Psoas muscle (tissue), 8 donors: ENCODE measurements around the gene ZNF529. TPM values are rescaled to one million over a fixed set of nuclear protein-coding genes. Genes with fewer than 3 reads are reported as not detected.
A peak's percentile ranks its signal among the peaks of the same experiment; 100 is the strongest.
"Not testable (repeated sequence)": the region's sequence is repeated elsewhere in the genome, so short reads cannot be mapped to it uniquely, and the experiment has no call there.

Experiments
- ATAC-seq, 4 donors: fragments of 200-7000 bp; cut with Tn5 transposase; one replicate each; pipeline ENCODE4 v1.9.1; 2020; ENCODE audit warnings: moderate library complexity in 3 of 4, mild to moderate bottlenecking in 2 of 4
- DNase-seq, 2 donors: peaks; one replicate each; pipeline ENCODE4 v3.0.0-alpha.2; 2020
- H3K27ac ChIP-seq: fragments of 200-600 bp; one replicate; pipeline ENCODE4 v1.8.0; 2022
- H3K27me3 ChIP-seq, 3 donors: fragments of 200-600 bp in 1 of 3; one replicate each; pipeline versions ENCODE4 v1.6.1 to v1.8.0; 2013 to 2022; ENCODE audit warnings: low read length in 2 of 3, mild to moderate bottlenecking in 2 of 3, moderate library complexity in 1 of 3; ENCODE audit not compliant: insufficient read depth in 3 of 3
- H3K36me3 ChIP-seq, 2 donors: fragments of 200-600 bp in 1 of 2; one replicate each; pipeline versions ENCODE4 v1.6.1 to v1.8.0; 2013 to 2022; ENCODE audit warnings: low read depth in 1 of 2, mild to moderate bottlenecking in 1 of 2, moderate library complexity in 1 of 2; ENCODE audit not compliant: insufficient read depth in 1 of 2
- H3K4me1 ChIP-seq: fragments of 200-600 bp; one replicate; pipeline ENCODE4 v1.8.0; 2022
- H3K4me3 ChIP-seq: fragments of 200-600 bp; one replicate; pipeline ENCODE4 v1.8.0; 2022; ENCODE audit warnings: mild to moderate bottlenecking
- H3K9me3 ChIP-seq: fragments of 200-600 bp; one replicate; pipeline ENCODE4 v1.8.0; 2022
- CTCF ChIP-seq: fragments of 200-600 bp; IDR thresholded peaks from one replicate; pipeline ENCODE4 v1.8.0; 2022; ENCODE audit warnings: antibody characterized with exemption
- WGBS, 3 donors: extraction: QIAGEN DNeasy Blood & Tissue Kit; methylation state at CpG; one replicate each; pipeline versions ENCODE4 v1.1.6 to v1.1.7; 2013; 5-methylcytosine and 5-hydroxymethylcytosine counted together
- intact Hi-C, 2 donors: fragments of 100-400 bp; cut with DNase I; formaldehyde crosslinking; loops; one replicate each; pipeline versions ENCODE4 v1.11.0 to v1.14.2; 2022
- long read RNA-seq, 2 donors: library from polyadenylated mRNA; unstranded; transcript quantifications; one replicate each; pipeline ENCODE4 v2.0.0, GENCODE V29; 2021
- polyA plus RNA-seq, 3 donors: library from polyadenylated mRNA; stranded (reverse); fragments of 200-250 nt; gene quantifications; one replicate each; pipeline ENCODE4 v1.2.3, GENCODE V29; 2013
- total RNA-seq, 4 donors: library from RNA; stranded (reverse); fragmentation: NEBNext Ultra II Directional in 2 of 4; extraction: Animal tissue kit (Norgen Biotek cat#: 25700) in 2 of 4; gene quantifications; one replicate each; pipeline versions ENCODE4 v1.2.1 to v1.2.4, GENCODE V29; 2021 to 2023
- donor health status: healthy with polysubstance abuse.
- donor health status: DM: no; HTN: no; CAD: no; lungs with moderate emphysema.
- donor health status: Bipolar disorder and iron deficiency.
- donor health status: healthy.
- donor health status: DM: yes; HTN: yes; CAD: no.
- donor health status: DM: no; HTN: no; CAD: no.
- donor health status: DM: no; HTN: no; CAD: no.
- donor health status: DM: yes; HTN: yes; CAD: no.

The ZNF529 gene
- total RNA-seq, result 10 to 100 TPM in 1 of 4 donors, 1 to 10 TPM in 3; 6.1 to 10.4 (median 8.1) TPM
- 1 to 10 TPM; 2.3 to 5.4 (median 3.1) TPM for polyA plus RNA-seq
- long read RNA-seq, donor 1, result 0 reads
- long read RNA-seq, donor 2, partial matches to known transcripts, result 1 of 5 reads
- long read RNA-seq, donor 2, other reads (novel, unspliced or antisense), result 4 of 5 reads

- peak; percentile 98 to 100 (median 99) for ATAC-seq
- peak within 1 kb of the TSS; percentile 91 for H3K27ac ChIP-seq
- peaks cover 7 to 53% of the 10 kb centered on the region in 2 donors for H3K36me3 ChIP-seq
Measured at GRCh38 chr19:36573020-36573894, at the start of gene ZNF529. Gene ZNF529, minus strand, starts transcription at chr19:36573292. Its CDS starts 946 bp downstream, at chr19:36572346.

GRCh38 chr19:36605877-36606478, 32.9 kb upstream of the ZNF529 start:
- Histone ChIP-seq H3K36me3 (peaks cover 11 to 21% of the 10 kb centered on the region in 2 donors), H3K27me3 (no peaks in the 10 kb centered on the region), H3K4me3 (peak overlapping the region; percentile 84), H3K27ac (peak overlapping the region; percentile 78), H3K4me1 (peaks cover 8% of the 10 kb centered on the region), H3K9me3 (peaks cover 28% of the 10 kb centered on the region)
- DNase-seq, result no peak
- intact Hi-C loops, result no loop called here
- 0 to 8% (median 6%) methylated on average over 1 of the region's 1 CpG for WGBS, 3 donors
- peak in 1 of 4 donors; percentile 4 for ATAC-seq
- TF ChIP-seq CTCF, result no peak

More at GRCh38 chr19:36573020-36573894, at the start of gene ZNF529:
- TF ChIP-seq CTCF, result no peak
- WGBS, 3 donors, result 0 to 1% (median 0%) methylated on average over 62 to 66 of the region's 66 CpGs
- Histone ChIP-seq H3K4me3 (peak within 1 kb of the TSS; percentile 97), H3K4me1 (peaks cover 5% of the 10 kb centered on the region), H3K9me3 (peaks cover 39% of the 10 kb centered on the region), H3K27me3 (no peaks in the 10 kb centered on the region)
- intact Hi-C loops, result loop anchor here (2.0 to 5.0 kb wide), 2 partner anchors 44 to 46 kb away; partner anchors contain the start of gene ZNF260 (in 2 of the 2)
- DNase-seq, result peak; percentile 89 to 90

- H3K9me3 ChIP-seq, result peaks cover 35% of the 10 kb centered on the region
- intact Hi-C loops, result no loop called here
- peak within 1 kb of the TSS; percentile 84 for H3K4me3 ChIP-seq
- H3K27ac ChIP-seq, result peak within 1 kb of the TSS; percentile 78
- ATAC-seq, result peak; percentile 78 to 90 (median 84)
- DNase-seq, result peak; percentile 76 to 79
- no peaks in the 10 kb centered on the region for H3K27me3 ChIP-seq
- peaks cover 8% of the 10 kb centered on the region for H3K4me1 ChIP-seq
- no peak for TF ChIP-seq CTCF
- peaks cover 6 to 15% of the 10 kb centered on the region in 2 donors for H3K36me3 ChIP-seq
- WGBS, 3 donors, result 1 to 2% (median 1%) methylated on average over 65 to 73 of the region's 73 CpGs
Measured at GRCh38 chr19:36605101-36605876, 32.2 kb upstream of the ZNF529 start, which contains the start of gene ZNF382. Gene ZNF382, plus strand, starts transcription at chr19:36605313. Its CDS starts 4,602 bp downstream, at chr19:36609915.

- peak overlapping the region; percentile 78 for H3K27ac ChIP-seq
- H3K36me3 ChIP-seq, result peaks cover 3 to 10% of the 10 kb centered on the region in 2 donors
- peak; percentile 66 to 68 for DNase-seq
- no peak for TF ChIP-seq CTCF
- peak overlapping the region; percentile 84 for H3K4me3 ChIP-seq
- peaks cover 8% of the 10 kb centered on the region for H3K4me1 ChIP-seq
- ATAC-seq, result peak; percentile 76 to 94 (median 89)
- H3K9me3 ChIP-seq, result peaks cover 36% of the 10 kb centered on the region
- intact Hi-C loops, result no loop called here
- H3K27me3 ChIP-seq, result no peaks in the 10 kb centered on the region
- 0% methylated on average over 20 to 21 of the region's 21 CpGs for WGBS, 3 donors
Measured at GRCh38 chr19:36604656-36605100, 31.6 kb upstream of the ZNF529 start.

GRCh38 chr19:36602681-36603080, 29.6 kb upstream of the ZNF529 start:
- H3K9me3 ChIP-seq, result peaks cover 34% of the 10 kb centered on the region
- intact Hi-C loops, result not testable (repeated sequence)
- WGBS, 3 donors, result 86 to 89% (median 88%) methylated on average over 10 of the region's 10 CpGs

More at GRCh38 chr19:36602681-36603080, 29.6 kb upstream of the ZNF529 start:
- H3K27ac ChIP-seq, H3K4me1 ChIP-seq, DNase-seq, H3K36me3 ChIP-seq, H3K27me3 ChIP-seq, H3K4me3 ChIP-seq, ATAC-seq: not testable (repeated sequence)
